IMR-90 (cell line): ENCODE results near the gene C1orf159. TPM values are rescaled to one million over a fixed set of nuclear protein-coding genes. Genes with fewer than 3 reads are reported as not detected.

Experiments used
- ATAC-seq: fragments of 200-7000 bp; cut with Tn5 transposase; 2 replicates; pipeline ENCODE4 v1.9.1; 2020; ENCODE audit warnings: low read depth, mild to moderate bottlenecking, moderate library complexity
- BruUV-seq: library from RNA; stranded (reverse); fragments of 400-500 nt; replicated peaks from 2 replicates; lab custom pipeline; 2021; lab: Mats Ljungman, UMichigan
- CTCF ChIA-PET: fragments of 300-600 bp; formaldehyde crosslinking; extraction: SDS; loops from one replicate; lab custom pipeline; 2021; ENCODE audit warnings: antibody characterized with exemption; lab: Yijun Ruan, JAX
- POLR2A ChIA-PET: fragments of 300-600 bp; sonication (Branson Sonifier 250); formaldehyde crosslinking; loops from one replicate; lab custom pipeline; 2022; ENCODE audit warnings: antibody characterized with exemption; ENCODE audit not compliant: unreplicated experiment; lab: Charles Lee
- DNase-seq: peaks from one replicate; pipeline ENCODE4 v3.0.0; 2013
- H2AFZ ChIP-seq: replicated peaks from 2 replicates; pipeline ENCODE3; 2013; ENCODE audit warnings: low read length, mild to moderate bottlenecking; ENCODE audit not compliant: poor library complexity
- H2AK5ac ChIP-seq: 2 replicates; pipeline ENCODE4 v1.6.1; 2013; ENCODE audit warnings: low read depth, low read length, inconsistent platforms
- H2AK9ac ChIP-seq: replicated peaks from 2 replicates; pipeline ENCODE3; 2013; ENCODE audit warnings: mild to moderate bottlenecking, low read depth, low read length, moderate library complexity; ENCODE audit not compliant: poor library complexity
- H2BK120ac ChIP-seq: 2 replicates; pipeline ENCODE4 v1.6.1; 2013; ENCODE audit warnings: low read depth, low read length, inconsistent platforms
- H2BK15ac ChIP-seq: 3 replicates; pipeline ENCODE4 v1.6.1; 2013; ENCODE audit warnings: low read depth, low read length, inconsistent platforms
- H2BK20ac ChIP-seq: 2 replicates; pipeline ENCODE4 v1.6.1; 2013; ENCODE audit warnings: low read depth, mild to moderate bottlenecking, inconsistent platforms, low read length, moderate library complexity
- H2BK5ac ChIP-seq: 2 replicates; pipeline ENCODE4 v1.6.1; 2013; ENCODE audit warnings: mild to moderate bottlenecking, low read depth, low read length, inconsistent platforms; ENCODE audit not compliant: poor library complexity, severe bottlenecking
- H3K14ac ChIP-seq: replicated peaks from 2 replicates; pipeline ENCODE4 v1.6.1; 2013; ENCODE audit warnings: low read depth, low read length, inconsistent platforms
- H3K18ac ChIP-seq: 2 replicates; pipeline ENCODE4 v1.6.1; 2013; ENCODE audit warnings: low read depth, low read length, control low read depth
- H3K23ac ChIP-seq: 2 replicates; pipeline ENCODE4 v1.6.1; 2013; ENCODE audit warnings: low read depth, low read length, inconsistent platforms
- H3K27ac ChIP-seq: 2 replicates; pipeline ENCODE4 v1.5.1; 2013; ENCODE audit warnings: mild to moderate bottlenecking, control low read depth, low read length; ENCODE audit not compliant: insufficient read depth
- H3K27me3 ChIP-seq: 2 replicates; pipeline ENCODE4 v1.6.1; 2013; ENCODE audit warnings: low read length; ENCODE audit not compliant: control insufficient read depth, insufficient read depth
- H3K36me3 ChIP-seq: 2 replicates; pipeline ENCODE4 v1.6.1; 2013; ENCODE audit warnings: low read length, mixed read lengths; ENCODE audit not compliant: control insufficient read depth, insufficient read depth
- H3K4ac ChIP-seq: 2 replicates; pipeline ENCODE4 v1.6.1; 2013; ENCODE audit warnings: low read depth, low read length, inconsistent platforms
- H3K4me1 ChIP-seq: 2 replicates; pipeline ENCODE4 v1.6.1; 2013; ENCODE audit warnings: low read length, mixed read lengths; ENCODE audit not compliant: control insufficient read depth, insufficient read depth
- H3K4me2 ChIP-seq: 2 replicates; pipeline ENCODE4 v1.6.1; 2013; ENCODE audit warnings: low read depth, mild to moderate bottlenecking, control low read depth, low read length, moderate library complexity
- H3K4me3 ChIP-seq: 2 replicates; pipeline ENCODE4 v1.5.1; 2013; ENCODE audit warnings: low read depth, mild to moderate bottlenecking, control low read depth, low read length, moderate library complexity; ENCODE audit not compliant: insufficient read depth
- H3K56ac ChIP-seq: 2 replicates; pipeline ENCODE4 v1.6.1; 2013; ENCODE audit warnings: low read length, inconsistent platforms; ENCODE audit not compliant: insufficient read depth; ENCODE audit errors: extremely low read depth
- H3K79me1 ChIP-seq, 2 experiments: 2 replicates each; pipeline ENCODE4 v1.6.1; 2013; ENCODE audit warnings: low read length in 2 of 2, inconsistent platforms in 1 of 2, low read depth in 1 of 2
- H3K9ac ChIP-seq: 2 replicates; pipeline ENCODE4 v1.6.1; 2013; ENCODE audit warnings: low read depth, low read length, control low read depth
- H3K9me1 ChIP-seq: 2 replicates; pipeline ENCODE4 v1.6.1; 2013; ENCODE audit warnings: low read length, inconsistent platforms; ENCODE audit not compliant: insufficient read depth
- H3K9me3 ChIP-seq: 2 replicates; pipeline ENCODE4 v1.6.1; 2013; ENCODE audit warnings: low read length; ENCODE audit not compliant: control insufficient read depth, insufficient read depth
- H4K20me1 ChIP-seq: 2 replicates; pipeline ENCODE4 v1.6.1; 2013; ENCODE audit warnings: low read length, inconsistent platforms; ENCODE audit not compliant: insufficient read depth
- H4K5ac ChIP-seq: 2 replicates; pipeline ENCODE4 v1.6.1; 2013; ENCODE audit warnings: mild to moderate bottlenecking, low read depth, low read length, control low read depth
- H4K8ac ChIP-seq, 2 experiments: 2 replicates each; pipeline ENCODE4 v1.6.1; 2013; ENCODE audit warnings: low read depth in 2 of 2, low read length in 2 of 2, control low read depth in 1 of 2, inconsistent platforms in 1 of 2
- H4K91ac ChIP-seq: 2 replicates; pipeline ENCODE4 v1.6.1; 2013; ENCODE audit warnings: low read depth, low read length, inconsistent platforms; ENCODE audit not compliant: insufficient read depth
- BHLHE40 ChIP-seq: fragments of 150-350 bp; IDR thresholded peaks from 2 replicates; pipeline ENCODE4 v1.6.1; 2016; ENCODE audit warnings: mild to moderate bottlenecking, low read depth, low read length
- CHD1 ChIP-seq: IDR thresholded peaks from 2 replicates; pipeline ENCODE4 v1.6.1; 2012; ENCODE audit warnings: low read depth, low read length, improper control_type of control experiment
- CTCF ChIP-seq: conservative IDR thresholded peaks from 2 replicates; pipeline ENCODE4 v1.5.1; 2012; ENCODE audit warnings: mild to moderate bottlenecking, low read depth, low read length, improper control_type of control experiment
- ELK1 ChIP-seq: fragments of 150-350 bp; IDR thresholded peaks from 2 replicates; pipeline ENCODE4 v1.6.1; 2016; ENCODE audit warnings: low read depth, mild to moderate bottlenecking, low read length, moderate library complexity, borderline replicate concordance
- FOS ChIP-seq: fragments of 150-350 bp; IDR thresholded peaks from 2 replicates; pipeline ENCODE4 v1.6.1; 2016; ENCODE audit warnings: low read depth, low read length
- MAFK ChIP-seq: IDR thresholded peaks from 2 replicates; pipeline ENCODE4 v1.6.1; 2012; ENCODE audit warnings: low read depth, low read length, improper control_type of control experiment
- MAZ ChIP-seq: IDR thresholded peaks from 2 replicates; pipeline ENCODE4 v1.6.1; 2012; ENCODE audit warnings: low read depth, mild to moderate bottlenecking, low read length, improper control_type of control experiment, moderate library complexity, borderline replicate concordance
- MXI1 ChIP-seq: IDR thresholded peaks from 2 replicates; pipeline ENCODE4 v1.6.1; 2012; ENCODE audit warnings: low read depth, mild to moderate bottlenecking, low read length, moderate library complexity, borderline replicate concordance
- NFE2L2 ChIP-seq: fragments of 150-350 bp; IDR thresholded peaks from 2 replicates; pipeline ENCODE4 v1.6.1; 2016; ENCODE audit warnings: low read depth, mild to moderate bottlenecking, low read length
- POLR2A ChIP-seq: IDR thresholded peaks from 2 replicates; pipeline ENCODE4 v1.6.1; 2012; ENCODE audit warnings: mild to moderate bottlenecking, low read depth, low read length
- RCOR1 ChIP-seq: IDR thresholded peaks from 2 replicates; pipeline ENCODE4 v1.6.1; 2012; ENCODE audit warnings: mild to moderate bottlenecking, low read length, improper control_type of control experiment; ENCODE audit not compliant: insufficient replicate concordance
- SMC3 ChIP-seq: fragments of 150-350 bp; IDR thresholded peaks from 2 replicates; pipeline ENCODE4 v1.6.1; 2016; ENCODE audit warnings: low read depth, mild to moderate bottlenecking, antibody characterized with exemption, low read length, moderate library complexity
- WGBS, 2 experiments: methylation state at CpG; one replicate each; pipeline versions ENCODE4 v1.1.5 to v1.1.7; 2013; ENCODE audit warnings: missing lambda C conversion rate in 2 of 2; ENCODE audit not compliant: insufficient read length in 1 of 2; ENCODE audit errors: extremely low coverage in 2 of 2; 5-methylcytosine and 5-hydroxymethylcytosine counted together
- dilution Hi-C: fragments of 300-500 bp; cut with HindIII; formaldehyde crosslinking; loops from one replicate; pipeline ENCODE4 v1.14.3; 2018; ENCODE audit warnings: low sequenced_read_pairs; ENCODE audit not compliant: unreplicated experiment
- in situ Hi-C: fragments of 300-500 bp; cut with MboI; formaldehyde crosslinking; loops from 3 replicates; pipeline ENCODE4 v1.14.3; 2019; ENCODE audit warnings: low sequenced_read_pairs, inconsistent platforms, mixed read lengths
- intact Hi-C: fragments of 100-400 bp; cut with micrococcal nuclease; formaldehyde crosslinking; loops from 2 replicates; pipeline ENCODE4 v1.10.0; 2022
- polyA plus RNA-seq, 3 experiments: library from polyadenylated mRNA; depleted of rRNA; stranded (reverse); fragments of >200 nt; gene quantifications; 2 replicates each; pipeline ENCODE4 v1.2.3, GENCODE V29; 2012; ENCODE audit warnings: low replicate concordance in 1 of 3
- total RNA-seq: library from RNA; depleted of rRNA; stranded (reverse); fragments of >200 nt; gene quantifications from 2 replicates; pipeline ENCODE4 v1.2.3, GENCODE V29; 2012

The C1orf159 gene
- total and polyA plus RNA-seq, 2 of the 4 experiments (the other 2 are of a cell fraction), result 2.9 to 12.6 TPM

GRCh38 chr1:1058088-1058905 is 57.6 kb downstream of the C1orf159 start:
- H3K4me3 ChIP-seq, result 0 out of 2 replicates have a peak overlapping the region, but pooled peaks have one; percentile 83
- H2BK15ac ChIP-seq, result no peak overlapping the region
- no peak overlapping the region for H2BK20ac ChIP-seq
- no peak overlapping the region for H3K56ac ChIP-seq
- no peak overlapping the region for H3K14ac ChIP-seq
- no peak overlapping the region for H3K23ac ChIP-seq
- H3K4me1 ChIP-seq, result peaks cover 2% of the 10 kb centered on the region
- H2AFZ ChIP-seq, result peak overlapping the region; percentile 94
- ChIA-PET CTCF (interaction anchor here (1.4 kb wide), 1 partner anchor 19 kb away, joined by 3 read pairs; no protein-coding TSS in a partner anchor), POLR2A (no interaction called here)
- no peak overlapping the region for H2BK120ac ChIP-seq
- peak overlapping the region; percentile 67 for H2AK9ac ChIP-seq
- H3K9me3 ChIP-seq, result no peaks in the 10 kb centered on the region
- no peak overlapping the region for H4K5ac ChIP-seq
- 0 out of 4 replicates have a peak, but pooled peaks cover 0 to under 1% of the 10 kb centered on the region in 2 experiments for H3K79me1 ChIP-seq
- dilution Hi-C loops, result no loop called here
- H3K27ac ChIP-seq, result no peak overlapping the region
- no peak overlapping the region for H4K8ac ChIP-seq
- ATAC-seq, result no peak
- TF ChIP-seq MAZ, result no peak
- no peak for TF ChIP-seq BHLHE40
- no peak for TF ChIP-seq FOS
- TF ChIP-seq MXI1, result no peak
- no peak for TF ChIP-seq CHD1
- no peak for TF ChIP-seq ELK1
- TF ChIP-seq CTCF, result no peak
- TF ChIP-seq POLR2A, result no peak
- no peak for TF ChIP-seq RCOR1
- no peak for TF ChIP-seq SMC3
- no peak for TF ChIP-seq NFE2L2
- no peak for TF ChIP-seq MAFK
- intact Hi-C loops, result loop anchor here (5.0 kb wide), 1 partner anchor 56 kb away; the partner anchor contains the start of gene HES4
- no peaks in the 10 kb centered on the region for H3K9me1 ChIP-seq
- H3K18ac ChIP-seq, result no peak overlapping the region
- H3K4me2 ChIP-seq, result peak overlapping the region; percentile 63
- DNase-seq, result no peak
- in situ Hi-C loops, result no loop called here
- peak overlapping the region; percentile 8; the same call in 1 of the 2 replicates for H2AK5ac ChIP-seq
- H3K9ac ChIP-seq, result no peak overlapping the region
- H3K4ac ChIP-seq, result peak overlapping the region; percentile 2; the same call in 1 of the 2 replicates
- no peak overlapping the region for H2BK5ac ChIP-seq
- H4K20me1 ChIP-seq, result peaks cover 6% of the 10 kb centered on the region
- BruUV-seq, result no TSS peak
- peaks cover 22% of the 10 kb centered on the region for H3K36me3 ChIP-seq
- 25% methylated on average over 16 of the region's 24 CpGs; no CpG with 5 or more reads in 1 of the 2 experiments for WGBS, 2 experiments
- H3K27me3 ChIP-seq, result peaks cover 4% of the 10 kb centered on the region; the same call in 1 of the 2 replicates
- no peak overlapping the region for H4K91ac ChIP-seq
